ENCODE results near the gene PPP2R1A. TPM values are rescaled to one million over a fixed set of nuclear protein-coding genes. Genes with fewer than 3 reads are reported as not detected.

PPP2R1A gene
- total and polyA plus RNA-seq, 8 donors: 73.3 to 272 (median 132) TPM

- peak in 1 of 4 donors; percentile 36 for TF ChIP-seq POLR2A (IDR thresholded peaks at IDR 0.05)
- TF ChIP-seq POLR2AphosphoS5 (IDR thresholded peaks at IDR 0.05): peak; percentile 67 to 93 (median 82)
- TF ChIP-seq, protein P1, sequence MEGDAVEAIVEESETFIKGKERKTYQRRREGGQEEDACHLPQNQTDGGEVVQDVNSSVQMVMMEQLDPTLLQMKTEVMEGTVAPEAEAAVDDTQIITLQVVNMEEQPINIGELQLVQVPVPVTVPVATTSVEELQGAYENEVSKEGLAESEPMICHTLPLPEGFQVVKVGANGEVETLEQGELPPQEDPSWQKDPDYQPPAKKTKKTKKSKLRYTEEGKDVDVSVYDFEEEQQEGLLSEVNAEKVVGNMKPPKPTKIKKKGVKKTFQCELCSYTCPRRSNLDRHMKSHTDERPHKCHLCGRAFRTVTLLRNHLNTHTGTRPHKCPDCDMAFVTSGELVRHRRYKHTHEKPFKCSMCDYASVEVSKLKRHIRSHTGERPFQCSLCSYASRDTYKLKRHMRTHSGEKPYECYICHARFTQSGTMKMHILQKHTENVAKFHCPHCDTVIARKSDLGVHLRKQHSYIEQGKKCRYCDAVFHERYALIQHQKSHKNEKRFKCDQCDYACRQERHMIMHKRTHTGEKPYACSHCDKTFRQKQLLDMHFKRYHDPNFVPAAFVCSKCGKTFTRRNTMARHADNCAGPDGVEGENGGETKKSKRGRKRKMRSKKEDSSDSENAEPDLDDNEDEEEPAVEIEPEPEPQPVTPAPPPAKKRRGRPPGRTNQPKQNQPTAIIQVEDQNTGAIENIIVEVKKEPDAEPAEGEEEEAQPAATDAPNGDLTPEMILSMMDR (IDR thresholded peaks at IDR 0.05): peak in 1 of 7 experiments; percentile 4
- no peak for TF ChIP-seq EP300 (IDR thresholded peaks at IDR 0.05)
- H3K4me1 ChIP-seq: peaks cover 31 to 47% (median 41%) of the 10 kb centered on the region in 4 donors
- no peaks in the 10 kb centered on the region for H3K9me3 ChIP-seq
- no peaks in the 10 kb centered on the region for H3K27me3 ChIP-seq
- WGBS, 5 donors: 2 to 8% (median 2%) methylated on average over 26 to 32 of the region's 32 CpGs
- H3K36me3 ChIP-seq: peaks cover 0 to 16% (median 12%) of the 10 kb centered on the region in 4 donors
- H3K27ac ChIP-seq: peak overlapping the region; percentile 84 to 98 (median 96)
- intact Hi-C loops (cut with DNase I; ENCODE audit: low total_unique reads): no loop called here
- H3K4me3 ChIP-seq: peak overlapping the region; percentile 45 to 95 (median 64)
- no peak for DNase-seq
Measured at GRCh38 chr19:52188822-52189734, 774 bp upstream of the PPP2R1A start.

- intact Hi-C loops (cut with DNase I; ENCODE audit: low total_unique reads): no loop called here
- no peak for TF ChIP-seq POLR2A (IDR thresholded peaks at IDR 0.05)
- no peak for TF ChIP-seq EP300 (IDR thresholded peaks at IDR 0.05)
- no peak for TF ChIP-seq POLR2AphosphoS5 (IDR thresholded peaks at IDR 0.05)
- TF ChIP-seq, protein P1 (IDR thresholded peaks at IDR 0.05): no peak
- peak; percentile 29 to 34 for DNase-seq
Measured at GRCh38 chr19:52190487-52191293, 838 bp downstream of the PPP2R1A start.

DNA sequence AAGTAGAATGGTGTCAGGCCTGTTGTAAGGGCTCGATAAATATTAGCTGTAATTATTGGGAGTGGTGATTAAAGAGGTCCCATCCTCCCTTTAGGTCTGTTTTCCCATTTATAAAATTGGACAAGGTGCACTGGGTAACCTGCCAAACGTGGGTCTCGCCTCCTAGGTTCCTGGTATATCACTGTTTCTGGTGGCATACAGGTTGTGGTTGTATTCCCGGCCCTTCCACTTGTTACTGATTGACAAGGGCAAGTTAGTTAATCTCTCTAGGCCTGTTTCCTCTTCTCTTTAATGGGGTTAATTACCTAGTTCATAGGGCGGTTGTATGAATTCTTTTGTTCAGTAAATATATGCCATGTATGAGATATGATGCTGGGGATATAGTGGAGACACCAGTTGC, 1.5 kb downstream of the PPP2R1A start:
- no peak for TF ChIP-seq EP300 (IDR thresholded peaks at IDR 0.05)
- no peak for TF ChIP-seq POLR2AphosphoS5 (IDR thresholded peaks at IDR 0.05)
- TF ChIP-seq, protein P1 (IDR thresholded peaks at IDR 0.05): no peak
- Histone ChIP-seq H3K4me1 (peaks cover 39 to 70% (median 53%) of the 10 kb centered on the region in 4 donors), H3K36me3 (peaks cover 4 to 35% (median 28%) of the 10 kb centered on the region in 4 donors), H3K9me3 (no peaks in the 10 kb centered on the region), H3K27ac (peak overlapping the region in 4 of 5 donors; percentile 92 to 98 (median 96)), H3K4me3 (peak overlapping the region; percentile 81 to 95 (median 90)), H3K27me3 (no peaks in the 10 kb centered on the region)
- 28 to 40% (median 35%) methylated on average over 5 of the region's 5 CpGs for WGBS, 5 donors
- intact Hi-C loops (cut with DNase I; ENCODE audit: low total_unique reads): no loop called here
- peak in 1 of 2 donors; percentile 54 for DNase-seq

More at GRCh38 chr19:52190487-52191293, 838 bp downstream of the PPP2R1A start:
- WGBS, 5 donors: 3 to 6% (median 4%) methylated on average over 32 to 40 of the region's 40 CpGs
- H3K4me3 ChIP-seq: peak overlapping the region; percentile 81 to 95 (median 90)
- H3K27ac ChIP-seq: peak overlapping the region; percentile 92 to 98 (median 96)
- H3K36me3 ChIP-seq: peaks cover 1 to 28% (median 21%) of the 10 kb centered on the region in 4 donors
- H3K4me1 ChIP-seq: peaks cover 39 to 63% (median 49%) of the 10 kb centered on the region in 4 donors
- H3K27me3 ChIP-seq: no peaks in the 10 kb centered on the region
- H3K9me3 ChIP-seq: no peaks in the 10 kb centered on the region

DNA sequence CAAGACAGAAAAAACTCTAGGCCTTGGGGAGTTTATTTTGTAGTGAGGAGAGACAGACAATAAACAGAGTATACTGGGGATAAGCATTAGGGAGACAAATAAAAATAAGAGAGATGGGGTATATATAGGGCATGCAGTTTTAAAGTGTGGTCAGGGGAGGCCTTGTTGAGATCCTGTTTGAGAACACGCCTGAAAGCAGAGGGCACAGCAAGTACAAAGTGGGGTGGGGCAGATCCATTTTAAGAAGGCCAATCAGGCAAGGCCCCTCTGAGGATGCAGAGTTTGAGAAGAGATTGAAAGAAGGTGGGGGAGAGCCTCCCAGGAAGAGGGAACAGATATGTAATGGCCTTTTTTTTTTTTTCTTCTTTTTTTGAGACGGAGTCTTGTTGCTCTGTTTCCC, 2.1 kb downstream of the PPP2R1A start:
- DNase-seq: peak in 1 of 2 donors; percentile 24
- 44 to 61% (median 52%) methylated on average over 2 of the region's 2 CpGs for WGBS, 5 donors
- no peaks in the 10 kb centered on the region for H3K9me3 ChIP-seq
- peak overlapping the region in 2 of 5 donors; percentile 92 to 96 for H3K27ac ChIP-seq
- H3K4me3 ChIP-seq: peak overlapping the region in 2 of 4 donors; percentile 89 to 95
- intact Hi-C loops (cut with DNase I; ENCODE audit: low total_unique reads): no loop called here
- H3K27me3 ChIP-seq: no peaks in the 10 kb centered on the region
- TF ChIP-seq EP300 (IDR thresholded peaks at IDR 0.05) (no peak), POLR2AphosphoS5 (IDR thresholded peaks at IDR 0.05) (no peak), POLR2A (IDR thresholded peaks at IDR 0.05) (no peak)
- TF ChIP-seq, protein P1 (IDR thresholded peaks at IDR 0.05): no peak
- peaks cover 4 to 40% (median 34%) of the 10 kb centered on the region in 4 donors for H3K36me3 ChIP-seq
- peaks cover 40 to 75% (median 58%) of the 10 kb centered on the region in 4 donors for H3K4me1 ChIP-seq

Measured in stomach (tissue), 9 donors.